ENCODE measurements around the gene NPM3.

GRCh38 chr10:101831169-101831811, 48.0 kb upstream of the NPM3 start:
- TF ChIP-seq EZH2 (IDR thresholded peaks at IDR 0.05; ENCODE audit: insufficient read depth, poor library complexity, severe bottlenecking), result no peak
- TF ChIP-seq EZH2phosphoT487 (IDR thresholded peaks at IDR 0.05; ENCODE audit: insufficient read depth, low read depth), result no peak

All from GM23248 (cell line).